GM12864 (cell line): Measurements from ENCODE around the gene LBX1.
"Not testable (repeated sequence)": the region's sequence is repeated elsewhere in the genome, so short reads cannot be mapped to it uniquely, and the experiment has no call there.

Experiments used
- DNase-seq: peaks from one replicate; pipeline ENCODE4 v3.0.0-alpha.2; 2011; ENCODE audit warnings: low read depth
- H3K4me3 ChIP-seq: 2 replicates; pipeline ENCODE4 v1.5.1; 2011; ENCODE audit warnings: mild to moderate bottlenecking, low read depth, low read length, control low read depth
- CTCF ChIP-seq: IDR thresholded peaks from 2 replicates; pipeline ENCODE4 v1.5.1; 2011; ENCODE audit warnings: low read depth, mild to moderate bottlenecking, moderate library complexity, low read length, control low read depth, inconsistent platforms; ENCODE audit errors: missing control alignments

Gene LBX1

GRCh38 chr10:101217044-101217425 lies 12.2 kb downstream of the LBX1 start:
- TF ChIP-seq CTCF: no peak
- H3K4me3 ChIP-seq: no peak overlapping the region
- DNase-seq: no peak

GRCh38 chr10:101216207-101217043 lies 12.8 kb downstream of the LBX1 start:
- H3K4me3 ChIP-seq: no peak overlapping the region
- TF ChIP-seq CTCF: no peak
- DNase-seq: no peak

GRCh38 chr10:101215397-101216206 lies 13.7 kb downstream of the LBX1 start:
- H3K4me3 ChIP-seq: no peak overlapping the region
- no peak for DNase-seq
- TF ChIP-seq CTCF: no peak

- DNase-seq: no peak
- no peak overlapping the region for H3K4me3 ChIP-seq
- peak; percentile 86 for TF ChIP-seq CTCF
Measured at GRCh38 chr10:101214446-101215396, 14.5 kb downstream of the LBX1 start.

GRCh38 chr10:101208543-101208942 lies 20.7 kb downstream of the LBX1 start:
- DNase-seq: no peak
- no peak overlapping the region for H3K4me3 ChIP-seq
- TF ChIP-seq CTCF: no peak

GRCh38 chr10:101207026-101207425 lies 22.2 kb downstream of the LBX1 start:
- no peak overlapping the region for H3K4me3 ChIP-seq
- no peak for DNase-seq
- no peak for TF ChIP-seq CTCF

- H3K4me3 ChIP-seq, DNase-seq: not testable (repeated sequence)
Measured at GRCh38 chr10:101202667-101203066, 26.6 kb downstream of the LBX1 start.

GRCh38 chr10:101198326-101198977 lies 30.8 kb downstream of the LBX1 start:
- not testable (repeated sequence) for DNase-seq, H3K4me3 ChIP-seq
